ENCODE measurements around the gene FASTKD2.
"Not testable (repeated sequence)": the region's sequence is repeated elsewhere in the genome, so short reads cannot be mapped to it uniquely, and the experiment has no call there.

The FASTKD2 gene

DNA sequence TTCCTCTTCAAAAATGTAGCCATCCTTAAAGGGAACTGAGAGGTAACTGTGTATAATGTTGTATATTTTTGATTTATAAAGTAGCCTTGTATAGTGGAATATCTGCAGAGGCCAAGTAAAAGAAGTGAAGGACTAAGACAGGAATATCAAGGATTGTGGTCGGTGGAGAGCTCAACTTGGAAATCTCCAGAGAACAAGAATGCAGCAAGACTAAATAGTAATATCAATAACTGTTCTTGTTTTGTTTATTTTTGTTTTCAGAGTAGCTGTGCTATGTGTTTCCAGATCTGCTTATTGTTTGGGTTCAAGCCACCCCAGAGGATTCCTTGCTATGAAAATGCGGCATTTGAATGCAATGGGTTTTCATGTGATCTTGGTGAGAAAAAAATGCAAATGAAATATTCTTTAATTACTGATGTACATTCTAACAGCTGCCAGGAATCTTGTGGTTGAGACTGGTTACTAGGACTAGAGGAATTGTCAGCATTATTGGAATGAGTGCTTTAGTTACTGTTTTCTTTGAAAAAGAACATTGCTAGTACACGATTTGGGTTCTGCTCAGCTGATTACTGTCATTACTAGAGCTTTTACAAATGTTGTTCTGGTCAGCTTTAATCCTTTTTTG lies 25.0 kb downstream of the FASTKD2 start:
- no peak for DNase-seq (ENCODE audit: low read depth in 3 of 3, low spot score in 1 of 3)

DNA sequence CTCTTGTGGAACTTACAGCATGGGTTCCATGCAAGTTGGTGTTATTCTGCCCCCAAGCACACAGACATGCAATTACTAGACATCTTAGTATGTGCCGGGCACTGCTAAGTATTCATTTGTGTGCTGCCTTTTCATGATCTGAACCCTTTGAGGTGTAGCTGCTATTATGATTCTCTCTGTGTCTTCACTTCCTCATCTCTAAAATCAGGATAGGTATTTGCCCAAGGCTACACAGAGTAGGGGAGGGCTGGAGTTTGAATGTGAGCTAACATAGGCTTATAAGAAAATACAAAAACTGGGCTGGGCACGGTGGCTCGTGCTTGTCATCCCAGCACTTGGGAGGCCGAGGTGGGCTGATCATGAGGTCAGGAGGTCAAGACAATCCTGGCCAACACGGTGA lies 27.2 kb downstream of the FASTKD2 start:
- DNase-seq (ENCODE audit: low read depth in 3 of 3, low spot score in 1 of 3): no peak

DNA sequence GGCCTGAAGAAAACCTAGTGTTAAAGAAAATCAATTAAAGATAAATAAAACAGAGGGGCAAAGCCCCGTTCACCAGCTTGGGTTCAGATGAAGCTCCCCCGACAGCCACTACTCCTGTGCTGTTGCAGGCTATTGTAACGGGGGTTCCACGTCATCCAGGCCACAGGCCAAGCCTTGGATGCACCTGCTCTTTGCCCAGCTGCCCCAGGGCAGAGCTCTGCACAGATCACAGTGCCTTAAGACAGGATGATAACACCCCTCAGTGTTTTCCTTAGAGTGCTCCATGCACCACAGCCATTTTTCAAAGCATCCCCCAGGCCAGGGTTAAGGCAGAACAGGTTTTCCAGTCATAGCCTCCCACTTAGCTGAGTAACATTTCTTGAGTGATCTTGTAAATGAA lies 32.0 kb downstream of the FASTKD2 start:
- DNase-seq (ENCODE audit: low read depth in 3 of 3, low spot score in 1 of 3): no peak

DNA sequence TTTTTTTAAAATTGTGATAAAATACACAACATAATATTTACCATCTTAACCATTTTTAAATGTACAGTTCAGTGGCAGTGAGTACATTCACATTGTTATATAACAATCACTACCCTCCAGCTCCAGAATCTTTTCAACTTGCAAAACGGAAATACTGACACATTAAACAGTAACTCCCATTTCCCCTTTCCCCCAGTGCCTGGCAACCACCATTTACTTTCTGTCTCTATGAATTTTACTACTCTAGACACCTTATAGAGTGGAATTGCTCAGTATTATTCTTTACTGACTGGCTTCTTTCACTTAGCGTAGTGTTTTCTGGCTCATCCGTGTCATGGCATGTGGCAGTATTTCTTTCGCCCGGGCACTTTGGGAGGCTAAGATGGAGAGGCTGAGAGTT lies 32.6 kb downstream of the FASTKD2 start:
- DNase-seq (ENCODE audit: low read depth in 3 of 3, low spot score in 1 of 3): no peak

DNA sequence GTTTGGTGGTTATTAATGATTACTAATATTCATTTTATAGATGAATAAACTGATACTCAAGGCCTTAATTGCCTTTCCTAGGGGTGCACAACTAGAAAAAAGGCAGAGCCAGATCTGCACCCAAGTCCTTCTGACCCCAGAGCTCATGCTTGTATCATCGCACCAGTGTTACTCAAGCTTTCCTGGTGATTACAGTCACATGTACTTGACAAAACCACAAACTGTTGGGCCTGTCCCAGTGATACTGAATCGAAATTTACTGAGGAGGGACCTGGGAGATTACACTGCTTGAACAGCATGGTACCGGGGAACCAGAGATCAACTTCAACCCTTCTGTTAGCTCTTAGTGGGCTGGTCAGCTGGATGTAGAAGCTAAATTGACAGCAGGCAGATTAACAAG lies 33.7 kb downstream of the FASTKD2 start:
- DNase-seq (ENCODE audit: low read depth in 3 of 3, low spot score in 1 of 3): no peak

DNA sequence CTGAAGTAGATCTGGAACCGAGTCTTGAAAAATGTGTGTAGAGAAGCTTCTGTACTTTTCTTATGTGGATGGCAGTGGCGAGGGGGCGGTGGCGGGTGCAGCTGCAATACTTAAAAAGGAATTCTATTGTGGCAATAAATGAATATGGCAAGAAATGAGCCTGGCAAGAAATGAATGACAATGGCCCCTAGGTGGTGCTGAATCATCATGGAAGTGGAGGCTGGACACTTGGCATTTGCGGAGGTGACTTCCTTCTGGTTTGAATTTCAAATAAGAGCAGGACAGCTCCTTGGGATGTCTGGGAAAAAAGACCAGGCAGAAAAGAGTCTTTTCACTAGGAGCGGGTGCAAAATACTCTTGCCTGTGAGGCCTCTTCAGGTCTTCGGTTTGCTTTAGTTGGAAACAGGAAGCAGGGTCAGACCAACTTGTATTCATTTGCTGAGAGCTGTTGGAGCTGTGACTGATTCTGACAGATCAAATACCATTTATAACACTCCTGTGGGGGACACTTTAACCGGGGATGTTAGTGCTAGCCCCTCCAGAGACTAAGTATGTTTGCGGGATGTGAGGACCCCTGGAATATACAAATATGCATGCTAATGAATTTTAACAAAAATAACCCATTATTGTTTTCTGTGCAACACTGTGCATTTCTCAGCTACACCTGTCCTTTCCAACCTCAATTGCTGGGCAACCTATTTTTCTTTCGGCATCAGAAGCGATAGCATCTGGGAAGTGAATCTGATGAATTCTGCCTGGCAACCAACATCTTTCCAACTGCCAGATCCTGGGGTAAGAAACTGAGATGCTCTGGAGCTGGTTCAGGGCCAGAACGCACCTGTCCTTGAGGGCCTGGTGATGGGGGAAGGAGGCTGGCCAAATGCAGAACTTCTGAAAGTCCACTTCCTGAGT lies 35.4 kb downstream of the FASTKD2 start:
- DNase-seq (ENCODE audit: low read depth in 3 of 3, low spot score in 1 of 3): peak in 2 of 3 donors; percentile 2 to 6

DNA sequence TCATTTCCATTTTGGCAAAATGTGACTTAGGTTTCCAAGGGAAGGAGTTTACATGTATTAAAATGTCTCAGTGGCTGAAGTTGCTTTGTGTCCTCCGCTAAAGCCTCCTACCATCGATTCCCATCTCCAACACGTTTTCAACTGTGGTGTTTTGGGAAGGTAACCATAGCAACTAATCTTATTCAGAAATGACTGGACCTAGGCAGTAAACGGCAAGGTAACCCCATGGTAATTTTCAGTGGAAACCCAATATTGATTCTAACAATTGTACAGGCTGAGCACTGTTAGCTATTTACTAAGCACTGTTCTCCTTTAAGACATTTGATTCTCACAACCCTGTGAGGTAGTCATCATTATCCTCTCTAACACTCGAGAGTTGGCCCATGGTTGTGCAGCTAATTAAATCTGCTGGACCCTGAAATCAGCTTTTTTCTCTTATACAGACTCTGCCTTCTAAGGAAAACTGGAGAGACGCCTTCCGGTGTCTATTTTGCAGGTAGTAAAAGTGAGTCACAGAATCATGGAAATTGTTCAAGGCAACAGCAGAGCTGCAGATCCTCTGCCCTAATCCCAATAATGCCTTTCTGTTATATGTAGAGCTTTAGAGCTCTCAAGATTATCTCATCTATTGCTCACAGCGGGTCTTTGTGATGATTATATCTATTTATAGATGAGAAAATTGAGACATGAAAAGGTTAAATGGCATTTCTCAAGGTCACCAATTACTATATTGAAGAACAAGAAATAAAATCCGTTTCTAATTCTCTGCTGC lies 36.2 kb downstream of the FASTKD2 start:
- DNase-seq (ENCODE audit: low read depth in 3 of 3, low spot score in 1 of 3): no peak

DNA sequence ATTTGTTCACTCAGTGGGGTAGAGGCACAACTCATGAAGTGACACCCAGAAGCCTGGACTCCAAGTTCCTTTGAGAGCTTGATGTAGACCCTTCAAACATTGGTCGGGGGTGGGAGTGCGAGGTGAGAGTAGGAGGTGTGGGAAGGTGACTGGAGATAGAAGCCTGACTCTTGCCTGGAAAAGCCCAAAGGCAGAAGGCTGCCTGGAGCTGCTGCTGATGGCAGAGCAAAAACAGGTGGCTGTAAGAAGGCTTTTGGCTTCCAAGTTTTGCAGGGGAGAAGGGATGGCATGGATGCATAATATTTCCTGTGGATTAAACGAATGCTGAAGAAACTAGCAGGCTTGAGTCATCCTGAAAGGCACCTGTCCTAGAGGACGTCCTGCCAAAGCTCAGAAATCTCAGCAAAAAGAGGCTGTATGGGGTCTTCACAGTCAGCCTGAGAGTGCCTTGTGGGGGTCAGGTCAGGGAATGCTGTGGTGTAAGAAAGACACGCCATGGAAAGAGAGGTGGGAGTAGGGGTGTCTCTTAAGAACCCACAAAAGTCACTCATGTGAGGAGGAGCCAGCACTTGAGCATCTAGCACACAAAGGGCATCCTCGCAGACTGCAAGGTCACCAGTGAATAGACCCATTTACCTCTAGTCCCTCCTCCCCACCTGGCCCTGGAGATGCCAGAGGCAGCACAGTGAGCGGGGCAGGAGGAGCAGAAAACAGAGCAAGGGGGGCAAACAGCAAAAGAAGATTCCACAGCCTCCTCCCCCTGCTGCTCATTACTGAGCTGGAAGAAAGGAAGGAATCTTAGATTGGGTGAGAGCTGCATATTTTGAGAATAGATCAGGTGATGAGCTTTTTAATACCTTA lies 37.5 kb downstream of the FASTKD2 start:
- no peak for DNase-seq (ENCODE audit: low read depth in 3 of 3, low spot score in 1 of 3)

DNA sequence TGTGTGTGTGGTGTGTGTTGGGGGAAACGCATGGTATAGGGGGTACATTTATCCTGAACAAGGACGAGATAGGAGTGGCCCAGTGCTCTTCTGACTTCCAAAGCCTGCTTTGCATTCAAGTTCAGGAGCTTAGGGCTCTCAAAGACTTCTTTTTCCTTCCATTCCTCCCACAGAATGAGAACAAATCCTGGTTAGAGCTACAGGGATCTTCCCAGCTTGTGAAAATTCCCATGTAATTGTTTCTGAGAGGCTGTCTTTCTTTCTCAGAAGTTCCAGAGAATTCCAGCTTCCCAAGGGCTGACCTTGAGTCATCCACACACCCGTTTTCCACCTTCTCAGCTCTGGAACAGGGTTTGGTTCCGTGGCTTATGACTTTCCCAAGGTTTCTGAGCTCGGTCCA lies 38.9 kb downstream of the FASTKD2 start:
- DNase-seq (ENCODE audit: low read depth in 3 of 3, low spot score in 1 of 3): no peak

DNA sequence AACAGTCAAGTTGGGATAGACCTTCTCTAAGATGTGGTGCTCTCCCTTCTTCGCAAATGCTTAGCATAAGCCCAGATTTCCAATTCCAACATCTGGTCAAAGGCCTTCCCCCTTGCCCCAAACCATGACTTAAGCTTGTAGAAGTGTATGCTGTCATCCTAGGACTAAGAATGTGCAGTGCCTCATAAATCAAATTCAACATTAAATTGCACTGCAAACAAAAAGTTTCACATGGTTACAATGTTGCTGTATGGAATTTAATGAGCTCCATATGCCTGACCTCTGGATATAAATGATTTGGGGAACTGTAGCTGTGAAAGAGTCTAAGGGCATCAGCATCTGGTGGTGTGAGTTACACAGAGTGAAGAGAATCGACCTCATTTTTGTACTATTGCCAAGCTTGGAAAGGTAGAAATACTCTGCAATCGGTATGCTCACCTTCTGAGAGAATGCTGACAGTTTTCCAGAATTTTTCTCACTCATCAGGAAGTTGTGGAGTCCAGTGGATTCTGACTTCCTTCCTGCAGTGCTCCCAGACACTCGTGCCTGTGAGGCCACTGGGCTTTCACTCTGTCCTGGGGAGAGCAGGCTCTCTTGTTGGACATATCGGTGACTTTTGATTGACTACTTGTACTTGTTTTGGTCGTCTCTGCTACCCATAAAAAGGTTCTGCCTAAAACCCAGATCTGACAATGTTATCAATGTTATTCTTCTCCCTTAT lies 40.6 kb downstream of the FASTKD2 start:
- no peak for DNase-seq (ENCODE audit: low read depth in 3 of 3, low spot score in 1 of 3)

DNA sequence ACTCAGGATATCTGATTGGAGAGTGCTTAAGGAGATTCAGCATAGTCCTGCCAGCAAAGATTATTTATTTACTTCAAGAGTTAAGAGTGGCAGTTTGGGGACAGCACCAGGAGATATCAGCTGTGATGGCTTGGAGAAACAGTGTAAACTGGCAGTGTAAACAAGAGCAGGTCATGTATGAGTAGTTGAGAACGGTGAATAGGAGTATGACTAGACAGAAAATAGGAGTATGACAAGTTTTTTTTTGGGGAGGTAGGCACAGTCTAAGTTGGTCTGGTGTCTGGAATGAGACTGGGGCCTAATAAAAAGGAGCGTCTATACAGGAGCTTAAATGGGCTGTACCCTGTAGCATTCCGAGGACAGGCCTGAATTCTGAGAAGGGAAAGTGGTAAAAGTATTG lies 42.2 kb downstream of the FASTKD2 start:
- not testable (repeated sequence) for DNase-seq (ENCODE audit: low read depth in 3 of 3, low spot score in 1 of 3)

DNA sequence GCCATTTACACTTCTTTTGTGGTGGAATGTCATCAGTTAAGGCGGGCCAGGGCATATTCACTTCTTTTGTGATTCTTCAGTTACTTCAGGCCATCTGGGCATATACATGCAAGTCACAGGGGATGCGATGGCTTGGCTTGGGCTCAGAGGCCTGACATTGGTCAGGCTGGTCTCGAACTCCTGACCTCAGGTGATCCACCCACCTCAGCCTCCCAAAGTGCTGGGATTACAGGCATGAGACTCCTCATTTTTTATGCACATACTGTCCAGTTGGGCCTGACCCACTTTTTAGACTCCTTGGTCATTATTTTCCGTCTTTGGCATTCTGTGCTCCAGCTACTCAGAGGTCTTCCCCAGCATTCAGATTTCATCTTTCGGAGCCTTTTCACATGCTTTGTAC lies 47.1 kb downstream of the FASTKD2 start:
- not testable (repeated sequence) for DNase-seq (ENCODE audit: low read depth in 3 of 3, low spot score in 1 of 3)

DNA sequence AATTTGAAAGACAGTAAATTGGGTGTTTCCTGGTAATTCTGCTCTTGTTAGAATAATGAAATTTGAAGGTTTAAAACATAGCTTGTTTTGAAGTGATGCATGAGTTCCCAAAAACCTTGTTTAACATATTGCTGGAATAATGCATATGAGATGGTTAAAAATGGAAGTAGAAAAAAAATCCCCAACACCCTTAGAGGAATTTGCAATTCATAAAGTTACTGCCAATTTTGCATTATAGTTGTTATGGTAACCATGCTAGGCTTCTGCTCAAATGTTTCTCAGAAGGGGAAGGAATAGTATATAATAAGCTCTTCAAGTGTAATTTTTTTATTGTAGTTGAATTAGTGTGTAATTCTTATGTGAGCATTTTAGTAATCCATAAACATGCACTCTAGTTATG lies 49.1 kb downstream of the FASTKD2 start:
- no peak for DNase-seq (ENCODE audit: low read depth in 3 of 3, low spot score in 1 of 3)

DNA sequence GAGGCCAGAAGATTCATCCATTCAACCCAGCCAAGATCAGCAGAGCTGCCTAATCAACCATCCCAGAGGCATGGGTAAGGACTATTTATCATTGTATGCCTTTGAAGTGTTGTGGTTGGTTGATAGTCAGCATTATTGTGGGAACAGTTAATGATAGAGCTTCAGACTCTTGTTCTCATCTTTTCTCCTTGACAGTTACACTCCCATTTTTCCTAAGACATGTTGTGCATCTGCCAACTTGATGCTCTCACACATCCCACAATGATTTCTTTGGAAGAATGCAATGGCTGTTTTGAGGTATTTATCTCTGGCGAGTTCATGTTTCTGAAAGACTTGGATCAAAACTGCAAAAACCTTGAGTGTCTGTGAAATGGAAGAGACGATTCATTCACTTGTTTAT lies 55.4 kb downstream of the FASTKD2 start:
- no peak for DNase-seq (ENCODE audit: low read depth in 3 of 3, low spot score in 1 of 3)

DNA sequence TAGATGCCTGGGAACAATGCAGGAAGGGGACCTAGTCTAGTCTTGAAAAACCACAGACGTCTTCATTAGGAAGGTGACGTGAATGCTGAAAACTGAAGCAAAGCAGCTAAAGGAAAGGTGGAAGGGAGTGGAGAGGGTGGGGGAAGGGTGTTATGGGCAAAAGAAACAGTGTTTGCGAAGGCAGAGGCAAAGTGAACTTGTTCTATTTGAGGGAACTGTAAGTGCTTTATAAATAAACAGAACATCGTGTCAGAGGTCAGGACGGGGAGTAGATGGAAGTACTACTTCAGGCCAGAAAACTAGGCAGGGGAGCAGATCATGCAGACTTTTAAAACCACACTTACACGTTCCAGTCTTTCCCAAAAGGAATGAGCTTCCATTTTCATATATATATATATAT lies 57.8 kb downstream of the FASTKD2 start:
- no peak for DNase-seq (ENCODE audit: low read depth in 3 of 3, low spot score in 1 of 3)

DNA sequence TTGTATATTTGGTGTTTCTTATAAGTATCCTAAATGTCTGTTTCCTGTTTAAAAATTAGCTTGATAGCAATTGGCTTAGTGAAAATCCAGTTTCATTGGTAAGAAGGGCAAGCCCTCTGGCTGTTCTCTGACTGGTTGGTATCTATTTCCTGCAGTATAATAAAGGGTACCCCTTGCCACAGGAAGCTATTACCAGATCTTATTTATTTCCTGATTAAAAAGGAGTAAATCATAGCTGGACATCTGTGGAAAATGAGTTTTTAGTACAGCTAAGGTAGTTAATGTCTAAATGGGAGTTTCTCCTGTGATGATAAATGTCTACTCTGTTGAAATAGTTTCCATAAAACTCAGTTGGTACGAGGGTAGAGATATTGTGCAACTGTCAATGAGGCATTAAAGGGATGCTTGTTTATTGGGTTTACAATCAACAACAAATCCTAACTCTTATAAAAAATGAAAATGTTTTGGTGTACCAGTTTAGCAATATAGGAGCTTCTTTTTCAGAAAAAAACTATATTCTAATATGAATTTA lies 58.7 kb downstream of the FASTKD2 start:
- no peak for DNase-seq (ENCODE audit: low read depth in 3 of 3, low spot score in 1 of 3)

DNA sequence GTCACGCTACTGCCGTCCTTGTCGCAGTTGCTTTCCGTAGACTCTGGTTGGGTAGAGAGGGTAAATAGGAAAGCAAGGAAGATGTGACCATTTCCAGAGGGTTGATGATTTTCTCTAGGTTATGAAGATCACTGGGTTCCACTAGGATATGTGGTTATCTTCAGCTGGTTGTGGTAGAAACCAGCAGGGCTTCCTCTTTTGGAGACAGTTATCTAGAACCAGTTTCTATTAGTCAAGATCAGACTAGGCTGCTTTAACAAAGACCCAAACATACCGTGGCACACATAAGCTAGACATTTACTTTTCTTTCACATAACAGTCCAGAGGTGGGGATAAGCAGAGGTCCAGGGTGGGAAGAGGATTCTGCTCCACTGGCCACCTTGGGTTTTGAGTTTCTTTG lies 59.6 kb downstream of the FASTKD2 start:
- no peak for DNase-seq (ENCODE audit: low read depth in 3 of 3, low spot score in 1 of 3)

DNA sequence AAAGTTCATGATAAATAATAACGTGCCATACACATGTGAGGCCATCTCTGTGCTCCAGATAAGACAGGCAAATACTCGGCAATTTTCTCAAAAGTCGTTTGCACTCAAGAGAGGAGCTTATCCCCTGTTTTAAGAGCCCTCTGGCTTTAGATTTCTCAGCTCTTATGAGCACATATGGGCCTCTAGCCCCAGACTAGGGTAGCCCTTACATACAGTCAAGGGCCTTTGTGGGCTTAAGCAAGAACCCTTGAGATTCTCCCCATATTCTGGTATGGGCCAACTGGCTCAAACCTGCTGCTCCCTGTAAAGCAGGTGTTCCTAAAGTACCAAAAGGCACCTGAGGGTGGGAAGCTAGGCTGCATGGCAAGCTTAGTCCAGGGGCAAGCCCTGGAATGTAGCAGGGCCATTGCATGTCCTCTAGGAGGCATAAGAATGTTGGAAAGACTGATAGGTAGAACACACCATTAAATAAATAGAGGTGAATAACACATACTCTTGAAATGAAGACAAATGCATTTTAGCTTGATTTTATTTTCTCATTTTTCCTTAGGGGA lies 66.1 kb downstream of the FASTKD2 start:
- DNase-seq (ENCODE audit: low read depth in 3 of 3, low spot score in 1 of 3): no peak

DNA sequence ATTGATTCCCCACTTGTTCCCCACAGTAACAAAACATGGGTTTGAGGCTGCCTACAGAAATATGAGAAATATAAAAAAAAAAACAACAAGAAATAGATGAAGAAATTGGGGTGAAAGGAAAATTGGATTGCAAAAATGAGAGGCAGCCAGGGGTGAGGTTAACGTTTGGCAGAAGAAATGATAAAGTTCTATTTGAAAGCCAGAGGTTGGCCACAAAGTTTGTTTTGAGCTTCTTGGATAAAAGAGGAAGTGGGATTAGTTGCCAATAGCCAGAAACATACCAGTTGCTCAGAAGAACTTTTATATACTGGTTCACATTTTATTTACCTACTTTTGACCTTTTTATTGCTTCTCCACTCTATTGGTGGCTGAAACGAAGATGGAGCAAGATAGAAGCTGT lies 67.5 kb downstream of the FASTKD2 start:
- no peak for DNase-seq (ENCODE audit: low read depth in 3 of 3, low spot score in 1 of 3)

DNA sequence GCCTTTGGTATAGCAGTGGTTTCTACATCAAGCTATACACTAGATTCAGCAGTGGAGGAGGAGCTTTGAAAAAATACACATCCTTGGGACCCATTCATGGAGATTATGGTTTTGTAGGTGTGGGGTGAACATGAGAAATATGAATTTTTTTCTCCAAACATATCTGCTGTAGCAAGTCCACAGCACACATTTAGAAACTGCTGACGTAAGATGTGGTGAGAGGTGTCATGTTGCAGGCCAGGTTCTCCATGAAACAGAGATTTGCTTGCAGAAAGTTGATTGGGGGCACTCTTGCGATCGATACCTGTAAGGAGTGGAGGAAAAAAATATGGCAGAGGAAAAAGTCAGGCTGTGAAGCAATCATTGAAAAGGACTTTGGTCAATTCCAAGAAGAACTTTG lies 67.9 kb downstream of the FASTKD2 start:
- no peak for DNase-seq (ENCODE audit: low read depth in 3 of 3, low spot score in 1 of 3)
